Nephron (organoid): ENCODE measurements around the gene POU6F2.
"Not testable (repeated sequence)": the region's sequence is repeated elsewhere in the genome, so short reads cannot be mapped to it uniquely, and the experiment has no call there.

ENCODE experiments used
- H3K27ac Mint-ChIP-seq, 3 experiments: 2 replicates each; pipeline ENCODE4 v1.8.0; 2020; ENCODE audit warnings: mixed read lengths in 3 of 3, mild to moderate bottlenecking in 2 of 3, moderate library complexity in 1 of 3
- H3K27me3 Mint-ChIP-seq: 2 replicates; pipeline ENCODE4 v1.8.0; 2021; ENCODE audit warnings: low read depth, mild to moderate bottlenecking, moderate library complexity, mixed read lengths
- H3K36me3 Mint-ChIP-seq: 2 replicates; pipeline ENCODE4 v1.8.0; 2020; ENCODE audit warnings: low read depth, mixed read lengths
- H3K4me1 Mint-ChIP-seq: 2 replicates; pipeline ENCODE4 v1.8.0; 2020; ENCODE audit warnings: mixed read lengths
- H3K4me3 Mint-ChIP-seq, 3 experiments: 2 replicates each; pipeline ENCODE4 v1.8.0; 2020; ENCODE audit warnings: mild to moderate bottlenecking in 3 of 3, mixed read lengths in 3 of 3, moderate library complexity in 2 of 3
- H3K9me3 Mint-ChIP-seq: 2 replicates; pipeline ENCODE4 v1.8.0; 2020; ENCODE audit warnings: mixed read lengths
- TF ChIP-seq, protein P1 (sequence below), 3 experiments: fragments of 200-600 bp; sonication (generic); IDR thresholded peaks; one replicate each; pipeline ENCODE4 v1.5.0; 2021; ENCODE audit warnings: antibody characterized with exemption in 3 of 3; ENCODE audit not compliant: unreplicated experiment in 3 of 3

POU6F2 gene

DNA sequence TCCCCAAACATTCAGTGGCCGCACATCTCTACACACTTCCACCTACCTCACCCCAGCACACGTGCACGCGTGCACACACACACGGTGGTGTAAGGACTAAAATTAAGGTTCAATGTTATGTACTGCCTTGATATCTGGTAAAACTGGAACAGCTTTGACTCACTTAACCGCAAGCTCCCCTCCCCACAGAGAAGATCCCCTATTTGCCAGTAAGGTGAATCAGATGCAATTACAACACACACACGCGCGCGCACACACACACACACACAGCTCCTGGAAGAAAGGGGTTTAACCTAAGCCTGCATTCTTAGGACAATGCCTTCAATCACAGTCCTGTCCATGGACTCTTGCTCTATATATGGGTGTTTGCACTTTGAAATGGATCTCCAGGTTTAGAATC, 43.2 kb upstream of the POU6F2 start:
- no peaks in the 10 kb centered on the region for H3K36me3 Mint-ChIP-seq
- H3K4me1 Mint-ChIP-seq = peaks cover 14% of the 10 kb centered on the region
- H3K4me3 Mint-ChIP-seq = no peak overlapping the region
- TF ChIP-seq, protein P1, sequence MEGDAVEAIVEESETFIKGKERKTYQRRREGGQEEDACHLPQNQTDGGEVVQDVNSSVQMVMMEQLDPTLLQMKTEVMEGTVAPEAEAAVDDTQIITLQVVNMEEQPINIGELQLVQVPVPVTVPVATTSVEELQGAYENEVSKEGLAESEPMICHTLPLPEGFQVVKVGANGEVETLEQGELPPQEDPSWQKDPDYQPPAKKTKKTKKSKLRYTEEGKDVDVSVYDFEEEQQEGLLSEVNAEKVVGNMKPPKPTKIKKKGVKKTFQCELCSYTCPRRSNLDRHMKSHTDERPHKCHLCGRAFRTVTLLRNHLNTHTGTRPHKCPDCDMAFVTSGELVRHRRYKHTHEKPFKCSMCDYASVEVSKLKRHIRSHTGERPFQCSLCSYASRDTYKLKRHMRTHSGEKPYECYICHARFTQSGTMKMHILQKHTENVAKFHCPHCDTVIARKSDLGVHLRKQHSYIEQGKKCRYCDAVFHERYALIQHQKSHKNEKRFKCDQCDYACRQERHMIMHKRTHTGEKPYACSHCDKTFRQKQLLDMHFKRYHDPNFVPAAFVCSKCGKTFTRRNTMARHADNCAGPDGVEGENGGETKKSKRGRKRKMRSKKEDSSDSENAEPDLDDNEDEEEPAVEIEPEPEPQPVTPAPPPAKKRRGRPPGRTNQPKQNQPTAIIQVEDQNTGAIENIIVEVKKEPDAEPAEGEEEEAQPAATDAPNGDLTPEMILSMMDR (IDR thresholded peaks at IDR 0.05; ENCODE audit: unreplicated experiment in 3 of 3) = no peak
- no peaks in the 10 kb centered on the region for H3K27me3 Mint-ChIP-seq
- no peak overlapping the region for H3K27ac Mint-ChIP-seq
- no peaks in the 10 kb centered on the region for H3K9me3 Mint-ChIP-seq

DNA sequence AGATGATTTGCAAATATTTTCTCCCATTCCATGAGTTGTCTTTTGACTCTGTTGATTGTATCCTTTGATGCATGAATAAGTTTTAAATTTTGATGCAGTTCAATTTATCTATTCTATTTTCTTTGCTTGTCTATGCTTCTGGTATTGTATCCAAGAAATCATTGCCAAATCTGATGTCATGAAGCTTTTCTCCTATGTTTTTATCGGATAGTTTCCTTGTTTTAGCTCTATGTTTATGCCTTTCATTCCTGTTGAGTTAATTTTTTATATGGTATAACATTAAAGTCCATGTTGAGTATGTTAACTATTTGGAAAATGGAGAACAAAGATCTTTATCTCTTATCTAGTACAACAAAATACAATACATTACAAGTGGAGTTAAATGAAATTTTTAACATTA, 41.1 kb upstream of the POU6F2 start:
- no peak overlapping the region for H3K4me3 Mint-ChIP-seq
- H3K4me1 Mint-ChIP-seq = peaks cover 6% of the 10 kb centered on the region
- H3K9me3 Mint-ChIP-seq = no peaks in the 10 kb centered on the region
- H3K27ac Mint-ChIP-seq = no peak overlapping the region
- no peaks in the 10 kb centered on the region for H3K36me3 Mint-ChIP-seq
- TF ChIP-seq, protein P1 (IDR thresholded peaks at IDR 0.05; ENCODE audit: unreplicated experiment in 3 of 3) = no peak
- no peaks in the 10 kb centered on the region for H3K27me3 Mint-ChIP-seq

DNA sequence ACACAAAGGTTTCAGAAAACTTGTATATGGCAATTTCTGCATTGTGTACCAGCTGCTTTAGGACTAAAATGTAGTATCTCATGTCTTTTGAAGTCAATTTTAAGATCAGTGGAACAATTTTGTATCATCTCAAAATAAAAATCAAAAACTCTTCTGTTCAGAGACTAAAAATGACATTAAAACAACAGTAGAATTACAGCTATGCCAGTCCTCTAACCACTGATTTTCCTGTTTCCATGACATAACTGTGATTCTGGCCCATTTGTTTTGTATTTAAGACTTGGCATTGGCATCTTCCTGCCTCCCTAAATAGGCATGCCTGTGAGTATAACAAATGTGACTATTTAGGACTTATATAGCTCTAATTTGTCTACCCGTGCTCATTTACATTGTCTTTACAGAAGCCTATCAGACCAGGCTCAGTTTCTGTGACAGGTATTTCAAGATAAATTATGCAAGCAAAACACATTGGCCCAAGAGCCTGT, 39.7 kb upstream of the POU6F2 start:
- no peaks in the 10 kb centered on the region for H3K36me3 Mint-ChIP-seq
- H3K9me3 Mint-ChIP-seq = no peaks in the 10 kb centered on the region
- no peaks in the 10 kb centered on the region for H3K4me1 Mint-ChIP-seq
- no peak overlapping the region for H3K4me3 Mint-ChIP-seq
- no peaks in the 10 kb centered on the region for H3K27me3 Mint-ChIP-seq
- no peak overlapping the region for H3K27ac Mint-ChIP-seq
- TF ChIP-seq, protein P1 (IDR thresholded peaks at IDR 0.05; ENCODE audit: unreplicated experiment in 3 of 3) = no peak

DNA sequence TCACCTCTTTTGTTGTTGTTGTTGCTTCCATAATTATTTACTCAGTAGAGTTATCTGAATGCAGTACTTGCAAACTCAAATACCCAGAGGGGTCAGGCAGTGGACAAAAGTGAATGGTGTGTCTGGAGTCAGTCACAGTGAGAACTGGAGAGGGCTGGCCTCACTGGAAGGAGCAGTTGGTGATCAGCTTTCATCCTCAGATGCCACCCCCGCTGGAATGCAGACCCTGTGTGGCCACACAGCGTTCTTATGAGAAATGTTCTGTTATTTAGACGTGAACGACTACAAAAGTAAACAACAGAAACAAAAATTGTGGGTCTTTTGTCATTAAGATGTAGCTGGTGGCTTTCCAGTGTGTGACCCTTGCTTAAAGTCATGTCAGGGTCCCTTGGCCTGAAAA, 39.1 kb upstream of the POU6F2 start:
- Mint-ChIP-seq H3K4me3 (no peak overlapping the region), H3K4me1 (no peaks in the 10 kb centered on the region), H3K27ac (no peak overlapping the region), H3K9me3 (no peaks in the 10 kb centered on the region), H3K36me3 (no peaks in the 10 kb centered on the region), H3K27me3 (no peaks in the 10 kb centered on the region)
- TF ChIP-seq, protein P1 (IDR thresholded peaks at IDR 0.05; ENCODE audit: unreplicated experiment in 3 of 3) = no peak

DNA sequence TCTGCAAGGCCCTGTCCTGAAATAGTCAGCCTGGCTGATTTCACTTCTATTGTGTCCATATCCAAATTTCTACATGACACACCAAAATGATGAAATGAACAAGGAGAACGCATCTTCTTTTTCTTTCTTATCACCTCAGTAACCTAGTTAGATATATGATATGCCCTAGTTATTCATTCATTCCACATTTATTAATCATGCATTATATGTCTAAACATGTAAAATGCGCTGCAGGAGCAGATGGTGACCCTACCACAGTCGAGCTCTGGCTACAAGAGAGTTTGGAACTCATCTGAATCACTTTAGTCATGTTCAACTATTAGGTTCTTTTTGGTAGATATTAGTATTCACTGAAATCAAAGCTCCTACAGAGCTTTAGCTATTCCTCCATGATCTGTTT, 36.9 kb upstream of the POU6F2 start:
- no peaks in the 10 kb centered on the region for H3K9me3 Mint-ChIP-seq
- no peak overlapping the region for H3K4me3 Mint-ChIP-seq
- H3K27me3 Mint-ChIP-seq = no peaks in the 10 kb centered on the region
- no peak overlapping the region for H3K27ac Mint-ChIP-seq
- H3K36me3 Mint-ChIP-seq = no peaks in the 10 kb centered on the region
- no peaks in the 10 kb centered on the region for H3K4me1 Mint-ChIP-seq
- TF ChIP-seq, protein P1 (IDR thresholded peaks at IDR 0.05; ENCODE audit: unreplicated experiment in 3 of 3) = no peak

DNA sequence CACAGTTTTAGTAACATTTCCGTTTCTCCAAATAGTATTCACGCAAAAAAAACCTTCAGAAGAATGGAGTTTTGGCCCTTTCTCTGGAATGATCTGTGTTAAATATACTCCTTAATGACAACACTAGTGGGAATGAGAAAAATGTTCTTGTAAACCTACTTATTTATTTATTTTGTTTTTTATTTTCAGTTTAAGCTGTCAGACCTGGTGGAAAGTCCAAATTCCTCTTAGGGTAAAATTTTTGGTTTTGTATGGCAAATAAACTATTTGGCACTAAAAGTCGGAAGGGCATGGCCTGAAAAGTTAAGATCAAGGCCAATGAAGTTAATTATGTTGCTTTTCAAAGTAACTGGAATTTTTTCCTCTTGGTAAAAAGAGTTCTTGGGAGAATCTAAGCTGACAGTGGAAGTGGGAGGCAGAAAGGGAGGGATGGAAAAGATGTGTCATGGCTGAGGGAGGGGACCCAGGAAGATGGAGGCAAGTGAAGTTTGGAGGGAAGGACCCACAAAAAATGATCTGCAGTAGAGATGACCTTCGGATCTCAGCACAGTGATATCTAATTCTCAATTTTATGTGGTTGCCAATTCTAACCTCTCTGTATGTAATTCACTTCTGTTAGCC, 35.2 kb upstream of the POU6F2 start:
- H3K36me3 Mint-ChIP-seq = no peaks in the 10 kb centered on the region
- no peaks in the 10 kb centered on the region for H3K4me1 Mint-ChIP-seq
- no peaks in the 10 kb centered on the region for H3K9me3 Mint-ChIP-seq
- H3K27me3 Mint-ChIP-seq = no peaks in the 10 kb centered on the region
- TF ChIP-seq, protein P1 (IDR thresholded peaks at IDR 0.05; ENCODE audit: unreplicated experiment in 3 of 3) = no peak
- H3K27ac Mint-ChIP-seq = no peak overlapping the region
- H3K4me3 Mint-ChIP-seq = no peak overlapping the region

DNA sequence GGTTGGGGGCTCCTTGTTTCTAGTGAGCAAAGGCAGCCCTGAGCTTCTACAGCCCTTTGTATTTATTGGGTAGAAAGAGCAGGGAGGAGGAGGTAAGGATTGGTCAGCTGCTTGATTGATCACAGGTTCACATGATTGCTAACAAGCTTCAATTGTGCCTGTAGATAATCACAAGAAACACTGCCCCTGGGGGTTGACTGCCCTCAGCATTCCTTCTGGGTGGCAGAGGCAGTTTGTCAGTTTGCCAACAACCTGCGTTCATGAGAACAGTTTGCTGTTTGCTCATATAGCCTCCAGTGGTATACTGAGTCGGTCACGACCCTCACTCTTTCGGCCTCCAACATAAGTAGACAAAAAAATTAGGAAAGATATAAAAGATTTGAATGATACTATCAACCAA, 30.2 kb upstream of the POU6F2 start:
- not testable (repeated sequence) for H3K27me3 Mint-ChIP-seq, H3K36me3 Mint-ChIP-seq, H3K9me3 Mint-ChIP-seq, H3K27ac Mint-ChIP-seq, H3K4me1 Mint-ChIP-seq, H3K4me3 Mint-ChIP-seq
